Esophagus muscularis mucosa (tissue), 4 donors: ENCODE data around the gene DYTN. TPM values are rescaled to one million over a fixed set of nuclear protein-coding genes. Genes with fewer than 3 reads are reported as not detected.

Experiments used
- DNase-seq: peaks from one replicate; pipeline ENCODE4 v3.0.0-alpha.2; 2017; ENCODE audit errors: extremely low spot score
- H3K27ac ChIP-seq, 4 donors: fragments of 200-600 bp; sonication (generic); replicated peaks in 1 of 4; 1 replicate in 3 of 4; 2 replicates in 1 of 4; pipeline ENCODE4 v1.5.1; 2016 to 2019; ENCODE audit warnings: mild to moderate bottlenecking in 1 of 4
- H3K27me3 ChIP-seq, 4 donors: fragments of 200-600 bp; sonication (generic); one replicate each; pipeline versions ENCODE4 v1.5.1 to v1.6.0; 2016 to 2019
- H3K36me3 ChIP-seq, 4 donors: fragments of 200-600 bp; sonication (generic); one replicate each; pipeline ENCODE4 v1.5.1; 2016 to 2019
- H3K4me1 ChIP-seq, 4 donors: fragments of 200-600 bp; sonication (generic); one replicate each; pipeline ENCODE4 v1.5.1; 2016 to 2019
- H3K4me3 ChIP-seq, 4 donors: fragments of 200-600 bp; sonication (generic); 1 replicate in 2 of 4; 2 replicates in 2 of 4; pipeline ENCODE4 v1.5.1; 2016 to 2019; ENCODE audit warnings: mild to moderate bottlenecking in 4 of 4, moderate library complexity in 1 of 4
- H3K9me3 ChIP-seq, 4 donors: fragments of 200-600 bp; sonication (generic); 1 replicate in 3 of 4; 2 replicates in 1 of 4; pipeline ENCODE4 v1.5.1; 2016 to 2019
- EP300 ChIP-seq: sonication (generic); formaldehyde crosslinking; IDR thresholded peaks from one replicate; pipeline ENCODE4 v1.6.1; 2017; ENCODE audit warnings: antibody characterized with exemption
- POLR2A ChIP-seq: fragments of 450-650 bp; IDR thresholded peaks from one replicate; pipeline ENCODE4 v1.6.1; 2017; ENCODE audit warnings: antibody characterized with exemption, moderate library complexity, mild to moderate bottlenecking, low read depth
- POLR2AphosphoS5 ChIP-seq, 2 donors: sonication (generic); formaldehyde crosslinking; IDR thresholded peaks; one replicate each; pipeline ENCODE4 v1.6.1; 2017; ENCODE audit warnings: antibody characterized with exemption in 2 of 2
- WGBS: methylation state at CpG from one replicate; pipeline ENCODE4 v1.1.5; 2018; 5-methylcytosine and 5-hydroxymethylcytosine counted together
- intact Hi-C: fragments of 100-400 bp; cut with DNase I; formaldehyde crosslinking; loops from one replicate; pipeline ENCODE4 v1.15.1; 2023
- total RNA-seq, 4 donors: library from RNA; depleted of rRNA; stranded (reverse); fragments of >200 nt; gene quantifications; one replicate each; pipeline versions ENCODE4 v1.1.0 to v1.2.1, GENCODE V29; 2016
- TF ChIP-seq, protein P1 (sequence below), 3 experiments: fragments of 200-600 bp in 2 of 3; fragments of 450-650 bp in 1 of 3; sonication (generic) in 2 of 3; IDR thresholded peaks; one replicate each; pipeline ENCODE4 v1.5.1; 2017 to 2019; ENCODE audit warnings: antibody characterized with exemption in 3 of 3, mild to moderate bottlenecking in 2 of 3, moderate library complexity in 1 of 3

The DYTN gene
- total RNA-seq, 4 donors from 2014 or later = not detected

DNA sequence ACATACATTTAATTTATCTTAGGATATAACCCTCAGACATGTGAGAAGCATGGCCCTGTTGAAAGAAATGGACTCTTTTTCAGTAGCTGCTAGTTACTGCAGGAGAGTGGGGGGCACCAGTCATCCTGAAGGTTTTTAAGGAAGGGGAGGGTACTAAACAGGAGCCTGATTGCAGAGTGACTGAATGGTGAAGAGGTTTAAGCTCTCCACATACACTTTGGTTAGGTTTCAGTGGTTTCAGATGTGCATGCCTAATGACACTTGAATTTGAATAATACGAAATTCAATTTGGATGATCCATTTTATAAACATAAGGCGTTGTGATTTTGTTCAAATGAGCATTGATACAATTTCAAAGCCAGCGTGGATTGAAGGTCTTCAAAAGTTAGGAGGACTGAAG is 86.9 kb downstream of the DYTN start:
- WGBS = 73% methylated on average over 3 of the region's 3 CpGs

DNA sequence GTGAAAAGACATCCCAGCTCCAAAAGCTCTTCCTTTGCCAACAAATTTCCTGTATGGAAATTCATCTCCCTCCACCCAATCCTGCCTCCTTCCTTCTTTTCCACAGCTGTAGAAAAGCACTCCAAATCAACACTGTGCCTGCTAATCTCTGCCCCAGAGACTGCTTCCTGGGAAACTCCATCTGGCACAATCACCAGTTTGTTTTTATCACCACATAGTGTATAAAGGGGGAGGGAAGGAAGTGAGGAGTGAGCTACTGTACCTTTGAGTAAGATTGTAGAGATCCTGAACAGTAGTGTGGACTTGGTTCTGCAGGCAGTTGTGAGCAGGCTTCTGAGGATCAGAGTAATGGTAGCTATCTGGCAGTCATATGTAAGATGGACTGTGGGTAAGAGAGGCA is 90.6 kb downstream of the DYTN start:
- DNase-seq = no peak
- Histone ChIP-seq H3K4me1 (no peaks in the 10 kb centered on the region), H3K27me3 (no peaks in the 10 kb centered on the region), H3K27ac (no peak overlapping the region), H3K9me3 (no peaks in the 10 kb centered on the region), H3K36me3 (no peaks in the 10 kb centered on the region), H3K4me3 (no peak overlapping the region)
- intact Hi-C loops = no loop called here
- TF ChIP-seq, protein P1, sequence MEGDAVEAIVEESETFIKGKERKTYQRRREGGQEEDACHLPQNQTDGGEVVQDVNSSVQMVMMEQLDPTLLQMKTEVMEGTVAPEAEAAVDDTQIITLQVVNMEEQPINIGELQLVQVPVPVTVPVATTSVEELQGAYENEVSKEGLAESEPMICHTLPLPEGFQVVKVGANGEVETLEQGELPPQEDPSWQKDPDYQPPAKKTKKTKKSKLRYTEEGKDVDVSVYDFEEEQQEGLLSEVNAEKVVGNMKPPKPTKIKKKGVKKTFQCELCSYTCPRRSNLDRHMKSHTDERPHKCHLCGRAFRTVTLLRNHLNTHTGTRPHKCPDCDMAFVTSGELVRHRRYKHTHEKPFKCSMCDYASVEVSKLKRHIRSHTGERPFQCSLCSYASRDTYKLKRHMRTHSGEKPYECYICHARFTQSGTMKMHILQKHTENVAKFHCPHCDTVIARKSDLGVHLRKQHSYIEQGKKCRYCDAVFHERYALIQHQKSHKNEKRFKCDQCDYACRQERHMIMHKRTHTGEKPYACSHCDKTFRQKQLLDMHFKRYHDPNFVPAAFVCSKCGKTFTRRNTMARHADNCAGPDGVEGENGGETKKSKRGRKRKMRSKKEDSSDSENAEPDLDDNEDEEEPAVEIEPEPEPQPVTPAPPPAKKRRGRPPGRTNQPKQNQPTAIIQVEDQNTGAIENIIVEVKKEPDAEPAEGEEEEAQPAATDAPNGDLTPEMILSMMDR (IDR thresholded peaks at IDR 0.05) = no peak

More for the DNA sequence above, 86.9 kb downstream of the DYTN start:
- no peaks in the 10 kb centered on the region for H3K9me3 ChIP-seq
- no peaks in the 10 kb centered on the region for H3K36me3 ChIP-seq
- no peaks in the 10 kb centered on the region for H3K27me3 ChIP-seq
- no peak for TF ChIP-seq POLR2AphosphoS5 (IDR thresholded peaks at IDR 0.05)
- intact Hi-C loops = no loop called here
- H3K4me1 ChIP-seq = no peaks in the 10 kb centered on the region
- no peak for DNase-seq
- no peak overlapping the region for H3K4me3 ChIP-seq
- H3K27ac ChIP-seq = no peak overlapping the region

DNA sequence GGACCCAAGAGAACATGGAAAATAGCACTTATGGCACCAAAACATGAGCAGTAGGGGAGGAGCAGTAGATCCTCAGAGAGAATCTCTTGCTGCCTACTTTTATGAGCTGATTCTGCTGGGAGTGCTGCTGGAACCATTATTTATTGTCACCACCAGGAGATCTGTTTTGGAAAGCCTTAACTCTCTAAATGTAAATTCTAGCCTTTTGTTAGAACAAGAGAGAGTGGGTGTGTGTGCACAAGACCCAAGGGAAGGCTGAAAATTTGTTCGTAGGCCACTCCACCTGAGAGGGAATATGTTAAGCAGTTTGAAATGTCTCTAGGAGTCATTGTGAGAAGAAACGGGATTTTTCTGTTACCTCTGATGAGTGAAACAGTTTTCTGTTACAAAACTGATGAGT is 92.1 kb downstream of the DYTN start:
- no peaks in the 10 kb centered on the region for H3K9me3 ChIP-seq
- DNase-seq = no peak
- no peaks in the 10 kb centered on the region for H3K4me1 ChIP-seq
- no peaks in the 10 kb centered on the region for H3K36me3 ChIP-seq
- no peak overlapping the region for H3K27ac ChIP-seq
- no peaks in the 10 kb centered on the region for H3K27me3 ChIP-seq
- TF ChIP-seq POLR2AphosphoS5 (IDR thresholded peaks at IDR 0.05) (no peak), EP300 (no peak), POLR2A (no peak)
- TF ChIP-seq, protein P1 (IDR thresholded peaks at IDR 0.05) = no peak
- 81% methylated on average over 2 of the region's 2 CpGs for WGBS
- H3K4me3 ChIP-seq = no peak overlapping the region
- intact Hi-C loops = no loop called here

DNA sequence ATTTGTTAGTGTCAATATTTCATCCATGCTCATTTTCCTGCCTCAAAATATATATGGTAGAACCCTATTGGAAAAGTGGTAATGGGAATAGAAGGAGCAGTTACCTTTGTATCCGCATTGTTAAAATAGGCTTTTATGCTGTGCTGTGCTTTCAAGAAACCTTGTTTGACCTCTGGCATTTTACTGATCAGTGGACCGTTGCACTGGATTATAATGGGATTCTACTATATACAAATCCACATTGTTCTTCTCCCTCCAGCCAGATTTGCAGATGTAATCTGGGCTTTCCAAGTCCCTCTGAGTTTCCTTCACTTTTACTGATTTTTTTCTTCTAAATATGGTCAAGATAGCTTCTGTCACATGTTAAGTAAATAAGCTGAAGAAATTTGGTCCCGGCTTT is 99.2 kb downstream of the DYTN start:
- 52% methylated on average over 3 of the region's 3 CpGs for WGBS
- TF ChIP-seq POLR2A (no peak), EP300 (no peak), POLR2AphosphoS5 (IDR thresholded peaks at IDR 0.05) (no peak)
- TF ChIP-seq, protein P1 (IDR thresholded peaks at IDR 0.05) = no peak
- Histone ChIP-seq H3K4me1 (no peaks in the 10 kb centered on the region), H3K36me3 (no peaks in the 10 kb centered on the region), H3K27ac (no peak overlapping the region), H3K27me3 (no peaks in the 10 kb centered on the region), H3K4me3 (no peak overlapping the region), H3K9me3 (no peaks in the 10 kb centered on the region)
- intact Hi-C loops = no loop called here
- no peak for DNase-seq

DNA sequence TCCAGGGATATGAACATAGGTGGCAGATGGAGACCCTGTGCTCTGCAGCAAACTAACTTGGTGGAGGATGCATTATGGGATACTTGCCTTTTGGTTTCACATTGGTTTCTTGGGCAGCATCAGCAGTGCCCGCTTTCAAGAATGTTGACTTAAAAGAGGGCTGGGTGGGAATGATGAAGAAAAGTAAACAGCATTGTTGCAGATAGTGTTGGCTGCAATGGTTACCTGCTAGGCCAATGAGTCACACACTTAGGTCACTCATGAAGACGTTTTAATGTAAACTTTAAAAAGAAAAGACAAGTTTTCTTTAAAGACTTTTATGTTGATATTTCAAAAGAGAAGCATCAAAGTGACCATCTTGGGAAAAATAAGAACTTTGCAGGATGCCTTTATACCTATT is 102.0 kb downstream of the DYTN start:
- intact Hi-C loops = no loop called here
- H3K9me3 ChIP-seq = no peaks in the 10 kb centered on the region
- DNase-seq = no peak
- H3K36me3 ChIP-seq = no peaks in the 10 kb centered on the region
- H3K27me3 ChIP-seq = no peaks in the 10 kb centered on the region
- H3K4me3 ChIP-seq = no peak overlapping the region
- TF ChIP-seq, protein P1 (IDR thresholded peaks at IDR 0.05) = no peak
- TF ChIP-seq EP300 (no peak), POLR2A (no peak), POLR2AphosphoS5 (IDR thresholded peaks at IDR 0.05) (no peak)
- no peaks in the 10 kb centered on the region for H3K4me1 ChIP-seq
- no peak overlapping the region for H3K27ac ChIP-seq
- 80% methylated on average over 2 of the region's 2 CpGs for WGBS
